Measurements from ENCODE around the gene ANO2.
A peak's percentile ranks its signal among the peaks of the same experiment; 100 is the strongest.

The ANO2 gene

GRCh38 chr12:5945071-5946008 lies at the start of gene ANO2:
TSS of gene ANO2 (minus strand) at chr12:5945259. CDS start at chr12:5945217, 42 bp downstream.
- no peak for DNase-seq (ENCODE audit: low spot score)

DNA sequence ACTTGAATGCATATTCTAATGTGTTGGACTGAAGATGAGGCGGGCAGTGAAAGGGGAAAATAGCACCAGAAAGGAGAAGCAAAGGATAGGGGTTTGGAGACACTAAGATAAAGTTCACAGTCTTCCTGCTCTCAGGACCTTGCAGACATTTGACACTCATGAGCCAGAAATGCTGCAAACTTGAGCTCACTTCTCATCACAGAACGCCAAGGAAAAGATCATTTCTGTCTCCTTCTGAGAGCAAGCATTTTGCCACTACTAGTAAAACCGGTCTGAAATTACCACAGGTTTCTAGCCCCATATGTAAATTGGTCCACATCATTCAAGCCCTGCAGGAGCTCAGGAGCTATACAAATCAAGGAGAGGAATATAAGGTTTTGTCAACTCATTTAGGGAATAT lies 44.6 kb upstream of the ANO2 start:
- no peak for DNase-seq (ENCODE audit: low spot score)

GRCh38 chr12:5988659-5989116 lies 43.6 kb upstream of the ANO2 start:
- DNase-seq (ENCODE audit: low spot score): peak; percentile 56

DNA sequence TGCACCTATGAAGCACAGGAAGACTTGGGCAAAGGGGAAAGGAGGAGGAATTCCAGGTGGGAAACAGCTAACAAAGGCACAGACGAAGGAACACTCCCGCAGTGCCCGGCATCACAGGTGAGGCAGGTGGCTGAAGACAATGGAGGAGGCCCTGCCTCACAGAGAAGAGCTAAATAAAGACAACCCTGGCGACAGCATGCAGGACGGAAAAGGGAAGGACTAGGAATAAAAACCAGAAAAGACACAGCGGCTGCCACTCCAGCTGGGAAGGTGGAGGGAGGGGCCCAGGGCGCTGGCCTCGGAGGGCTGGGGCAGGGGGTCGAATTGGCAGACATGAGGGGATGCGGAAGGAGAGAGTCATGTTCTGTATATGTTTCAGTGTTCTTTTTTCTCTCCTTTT lies 43.0 kb upstream of the ANO2 start:
- DNase-seq (ENCODE audit: low spot score): no peak

DNA sequence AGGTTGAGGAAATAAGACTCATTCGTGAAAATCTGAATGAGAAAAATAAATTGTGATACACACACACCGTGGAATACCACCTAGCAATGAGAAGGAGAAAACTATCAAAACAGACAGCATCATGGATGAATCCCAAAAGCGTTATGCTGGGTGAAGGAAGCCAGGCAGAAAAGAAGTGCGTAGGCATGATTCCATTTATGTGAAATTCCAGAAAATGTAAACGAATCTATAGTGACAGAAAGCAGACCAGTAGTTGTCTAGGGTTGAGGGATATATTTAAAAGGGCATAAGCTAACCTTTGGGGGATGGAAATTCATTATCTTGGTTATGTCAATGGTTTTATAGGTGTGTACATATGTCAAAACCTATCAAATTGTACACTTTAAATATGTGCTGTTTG lies 42.5 kb upstream of the ANO2 start:
- DNase-seq (ENCODE audit: low spot score): no peak

- no peak for DNase-seq (ENCODE audit: low spot score)
These were observed 40.4 kb upstream of the ANO2 start for GRCh38 chr12:5985471-5985870.

- no peak for DNase-seq (ENCODE audit: low spot score)
These were observed 39.8 kb upstream of the ANO2 start for GRCh38 chr12:5984873-5985272.

DNA sequence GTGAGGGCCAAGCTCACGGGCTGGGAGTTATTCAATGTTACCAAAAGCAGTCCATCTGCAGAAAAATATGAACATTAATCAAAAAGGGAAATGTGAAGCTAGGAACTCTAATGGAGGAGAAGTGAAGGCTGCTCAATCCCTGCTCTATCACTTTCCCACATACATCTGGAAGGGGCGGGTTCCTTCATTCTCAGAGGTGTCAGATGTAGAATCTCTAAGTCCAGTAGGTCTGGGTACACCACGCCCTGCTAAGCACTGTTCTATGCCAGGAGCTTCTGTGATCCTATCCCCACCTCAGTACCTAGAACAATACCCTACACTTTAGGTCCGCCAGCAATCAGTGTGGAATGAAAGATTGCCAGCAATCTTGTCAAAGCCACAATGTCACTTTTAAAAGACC lies 37.0 kb upstream of the ANO2 start:
- no peak for DNase-seq (ENCODE audit: low spot score)

- no peak for DNase-seq (ENCODE audit: low spot score)
These were observed 32.5 kb upstream of the ANO2 start for GRCh38 chr12:5977556-5977955.

GRCh38 chr12:5976711-5977110 lies 31.7 kb upstream of the ANO2 start:
- DNase-seq (ENCODE audit: low spot score): no peak

GRCh38 chr12:5976196-5976595 lies 31.1 kb upstream of the ANO2 start:
- DNase-seq (ENCODE audit: low spot score): no peak

GRCh38 chr12:5973461-5974115 lies 28.5 kb upstream of the ANO2 start:
- DNase-seq (ENCODE audit: low spot score): no peak

DNA sequence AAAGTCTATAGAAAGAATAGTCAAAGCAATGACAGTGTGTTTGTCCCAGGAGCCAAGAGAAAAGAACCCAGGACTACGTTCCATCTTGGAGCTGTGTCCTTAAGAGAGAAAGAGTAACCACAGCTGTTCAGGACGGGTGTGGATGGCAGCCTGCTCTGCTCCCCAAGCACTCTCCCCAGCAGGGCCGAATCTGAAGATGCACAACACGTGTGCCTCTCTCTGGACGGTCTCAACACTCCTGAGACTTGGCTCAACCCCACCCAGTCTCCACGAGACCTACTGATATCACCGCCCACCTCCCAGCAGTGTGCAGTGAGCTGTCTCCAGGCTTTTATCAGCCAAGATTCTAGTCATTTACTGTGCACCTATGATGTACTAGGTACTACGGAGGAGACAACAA lies 27.3 kb upstream of the ANO2 start:
- no peak for DNase-seq (ENCODE audit: low spot score)

GRCh38 chr12:5971194-5971850 lies 26.3 kb upstream of the ANO2 start:
- no peak for DNase-seq (ENCODE audit: low spot score)

DNA sequence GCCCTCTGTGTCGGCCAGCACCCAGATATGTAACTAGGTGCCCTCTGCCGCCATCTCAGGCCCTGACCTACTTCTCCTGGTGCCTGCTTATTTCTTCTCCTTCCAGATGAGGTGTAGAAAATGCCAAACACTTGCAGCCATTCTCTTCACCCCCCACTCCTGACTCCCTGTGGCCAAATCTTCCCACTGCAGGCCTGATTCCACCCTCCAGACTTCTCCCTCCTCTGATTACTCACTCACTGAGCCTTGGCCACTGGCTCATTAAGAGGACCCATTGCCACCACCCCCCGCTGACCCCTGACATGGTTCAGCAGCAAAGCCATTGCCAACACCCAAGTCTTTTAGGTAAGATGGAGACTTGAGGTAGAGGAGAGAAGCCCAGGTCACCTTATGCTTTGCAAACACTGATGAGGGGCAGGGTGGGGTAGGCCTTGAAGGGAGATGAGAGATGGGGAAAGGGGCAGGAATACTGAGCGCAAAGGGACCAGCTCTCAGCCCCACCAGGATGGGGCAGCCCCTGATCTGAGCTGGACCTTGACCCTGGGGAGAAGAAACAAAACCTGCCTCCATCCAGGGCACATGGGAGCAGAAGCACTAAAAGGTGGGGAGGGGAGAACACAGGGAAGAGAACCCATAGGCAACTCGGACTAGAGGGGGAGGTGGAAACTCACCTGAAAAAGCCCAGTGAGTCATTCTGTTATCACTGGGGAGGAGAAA lies 25.1 kb upstream of the ANO2 start:
- DNase-seq (ENCODE audit: low spot score): no peak

DNA sequence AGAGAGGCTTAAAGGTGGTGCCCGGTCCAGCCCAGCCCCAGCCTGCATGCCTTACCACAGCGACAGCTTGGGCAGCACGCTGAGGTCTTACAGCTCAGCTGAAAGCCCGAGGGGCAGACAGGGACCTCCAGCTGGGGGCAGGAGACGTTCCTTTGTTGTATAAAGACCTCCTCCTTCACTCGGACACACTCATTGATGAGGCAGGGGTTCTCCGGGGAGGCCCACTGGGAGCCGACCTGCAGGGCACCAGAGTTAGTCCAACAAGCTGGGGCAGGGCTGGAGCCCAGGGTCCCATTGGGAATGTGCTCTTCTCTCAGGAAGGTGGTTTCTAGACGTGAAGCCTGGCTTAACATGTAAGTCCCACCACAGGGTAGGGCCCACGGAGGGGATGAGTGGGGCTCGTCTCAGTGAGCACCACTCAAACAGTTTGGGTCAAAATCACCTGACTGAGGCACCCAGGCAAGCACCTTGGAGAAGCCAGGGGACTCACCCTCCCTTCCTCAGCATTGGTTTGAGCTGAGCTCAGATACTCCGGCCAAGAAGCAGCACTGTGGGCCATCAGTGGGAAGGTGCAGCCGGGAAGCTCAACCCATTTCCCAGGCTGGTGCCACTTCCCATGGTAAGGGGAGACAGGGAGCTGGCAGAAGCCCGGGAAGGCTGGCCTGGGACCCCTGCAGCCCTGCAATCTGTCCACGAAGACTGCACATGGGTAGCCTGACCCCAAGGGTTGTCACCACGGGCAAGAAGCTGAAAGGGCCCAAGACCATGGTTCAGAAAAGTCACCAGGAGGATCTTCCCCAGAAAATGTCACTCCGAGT lies 24.3 kb upstream of the ANO2 start:
- no peak for DNase-seq (ENCODE audit: low spot score)

GRCh38 chr12:5967645-5968415 lies 22.8 kb upstream of the ANO2 start:
- no peak for DNase-seq (ENCODE audit: low spot score)

- DNase-seq (ENCODE audit: low spot score): no peak
These were observed 21.5 kb upstream of the ANO2 start for GRCh38 chr12:5966486-5967095.

DNA sequence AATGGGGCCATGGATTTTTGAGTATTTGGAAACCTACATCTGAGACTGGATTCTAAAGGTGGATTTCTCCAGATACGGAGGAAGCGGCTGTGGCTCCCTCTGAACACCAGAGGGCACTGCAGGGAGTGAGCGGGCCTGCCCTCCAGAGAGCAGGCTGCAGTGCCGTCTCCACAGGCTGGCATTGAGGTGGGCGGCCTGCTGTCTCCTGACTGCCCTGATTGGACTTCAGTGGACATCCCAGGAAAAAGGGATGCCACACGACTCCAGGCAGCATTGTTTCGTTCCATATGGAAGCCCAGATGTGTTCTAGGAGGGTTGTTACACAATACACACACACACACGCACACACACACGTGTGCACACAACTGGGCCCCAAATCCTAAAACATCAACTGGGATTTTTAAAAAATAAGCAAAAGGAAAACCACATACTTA lies 20.9 kb upstream of the ANO2 start:
- DNase-seq (ENCODE audit: low spot score): no peak

Data from hematopoietic multipotent progenitor cell treated with erythropoietin and hydrocortisone succinate and interleukin-3 and kit ligand, for 17 days (in vitro differentiated cells).